Measurements from ENCODE around the gene VN1R5. TPM values are rescaled to one million over a fixed set of nuclear protein-coding genes. Genes with fewer than 3 reads are reported as not detected.

The VN1R5 gene
- total and polyA plus RNA-seq, 2 donors from 2014 or later, result not detected

Other genes with a start within 250 kb of the VN1R5 start
- gene ZNF695, start 248.0 kb upstream of the VN1R5 start, total RNA-seq, result 0.44 TPM
- not detected for gene ZNF695, start 248.0 kb upstream of the VN1R5 start, polyA plus RNA-seq (ENCODE audit: insufficient read depth, low read depth, low replicate concordance)
- gene ZNF670, start 177.3 kb upstream of the VN1R5 start, total RNA-seq, result 2.9 TPM
- 2.0 TPM for gene ZNF670, start 177.3 kb upstream of the VN1R5 start, polyA plus RNA-seq (ENCODE audit: insufficient read depth, low read depth, low replicate concordance)
- 7.8 TPM for gene ZNF669, start 151.7 kb upstream of the VN1R5 start, total RNA-seq
- gene ZNF669, start 151.7 kb upstream of the VN1R5 start, polyA plus RNA-seq (ENCODE audit: insufficient read depth, low read depth, low replicate concordance), result 4.2 TPM
- gene ZNF124, start 84.1 kb upstream of the VN1R5 start, total RNA-seq, result 45.7 TPM
- gene ZNF124, start 84.1 kb upstream of the VN1R5 start, polyA plus RNA-seq (ENCODE audit: insufficient read depth, low read depth, low replicate concordance), result 2.5 TPM
- 27.0 TPM for gene ZNF496, start 75.8 kb downstream of the VN1R5 start, total RNA-seq
- gene ZNF496, start 75.8 kb downstream of the VN1R5 start, polyA plus RNA-seq (ENCODE audit: insufficient read depth, low read depth, low replicate concordance), result 6.3 TPM
- 4.0 TPM for gene NLRP3, start 160.1 kb downstream of the VN1R5 start, total RNA-seq
- not detected for gene NLRP3, start 160.1 kb downstream of the VN1R5 start, polyA plus RNA-seq (ENCODE audit: insufficient read depth, low read depth, low replicate concordance)
- gene OR2B11, start 202.0 kb downstream of the VN1R5 start, total RNA-seq, result not detected
- not detected for gene OR2B11, start 202.0 kb downstream of the VN1R5 start, polyA plus RNA-seq (ENCODE audit: insufficient read depth, low read depth, low replicate concordance)

Data from kidney (tissue), 2 donors.